Activated CD8-positive, alpha-beta memory T cell treated with anti-CD3 and anti-CD28 coated beads, Interleukin-2, amount 50 U/mL, for 1 hour (primary cell): ENCODE measurements around the gene OAS2.
"Not testable (repeated sequence)": the region's sequence is repeated elsewhere in the genome, so short reads cannot be mapped to it uniquely, and the experiment has no call there.

ENCODE experiments used
- DNase-seq: peaks from one replicate; pipeline ENCODE4 v3.0.0-alpha.2; 2020; ENCODE audit errors: extremely low read depth

OAS2 gene

GRCh38 chr12:112980491-112981158 is 2.3 kb downstream of the OAS2 start:
- no peak for DNase-seq

- DNase-seq: no peak
These were observed 7.4 kb downstream of the OAS2 start for GRCh38 chr12:112985642-112986290.

- DNase-seq: no peak
These were observed 8.0 kb downstream of the OAS2 start for GRCh38 chr12:112986291-112986800.

GRCh38 chr12:112987561-112987960 is 9.2 kb downstream of the OAS2 start:
- no peak for DNase-seq

GRCh38 chr12:112988224-112988623 is 9.9 kb downstream of the OAS2 start:
- no peak for DNase-seq

GRCh38 chr12:112988823-112989385 is 10.6 kb downstream of the OAS2 start:
- not testable (repeated sequence) for DNase-seq

GRCh38 chr12:112989806-112990205 is 11.5 kb downstream of the OAS2 start:
- no peak for DNase-seq

GRCh38 chr12:112992541-112993398 is 14.5 kb downstream of the OAS2 start:
- DNase-seq: no peak

- DNase-seq: no peak
These were observed 16.7 kb downstream of the OAS2 start for GRCh38 chr12:112995008-112995407.

GRCh38 chr12:112996501-112996900 is 18.2 kb downstream of the OAS2 start:
- no peak for DNase-seq

- no peak for DNase-seq
These were observed 19.2 kb downstream of the OAS2 start for GRCh38 chr12:112997506-112997905.

GRCh38 chr12:112998987-112999767 is 20.9 kb downstream of the OAS2 start:
- DNase-seq: no peak

- no peak for DNase-seq
These were observed 22.1 kb downstream of the OAS2 start for GRCh38 chr12:113000433-113000832.

- DNase-seq: no peak
These were observed 23.8 kb downstream of the OAS2 start for GRCh38 chr12:113002155-113002554.

- no peak for DNase-seq
These were observed 24.4 kb downstream of the OAS2 start for GRCh38 chr12:113002676-113003075.

GRCh38 chr12:113003636-113004035 is 25.3 kb downstream of the OAS2 start:
- no peak for DNase-seq

- no peak for DNase-seq
These were observed 27.4 kb downstream of the OAS2 start for GRCh38 chr12:113005762-113006161.

- DNase-seq: no peak
These were observed 27.9 kb downstream of the OAS2 start for GRCh38 chr12:113006206-113006605.

GRCh38 chr12:113006641-113007040 is 28.3 kb downstream of the OAS2 start:
- DNase-seq: no peak

- no peak for DNase-seq
These were observed 28.8 kb downstream of the OAS2 start for GRCh38 chr12:113007166-113007565.

- DNase-seq: no peak
These were observed 32.4 kb downstream of the OAS2 start for GRCh38 chr12:113010701-113011100.
